K562 (cell line): ENCODE measurements around the gene BCAS3. TPM values are rescaled to one million over a fixed set of nuclear protein-coding genes. Genes with fewer than 3 reads are reported as not detected.

Experiments
- ATF7 ChIP-seq: fragments of 450-650 bp; IDR thresholded peaks from 2 replicates; pipeline ENCODE4 v1.7.1; 2014; ENCODE audit warnings: mild to moderate bottlenecking, moderate library complexity
- CREB3L1 ChIP-seq: fragments of 450-650 bp; IDR thresholded peaks from 2 replicates; pipeline ENCODE4 v1.6.1; 2014; ENCODE audit warnings: low read depth, mild to moderate bottlenecking, moderate library complexity, borderline replicate concordance
- NFYB ChIP-seq: IDR thresholded peaks from 2 replicates; pipeline ENCODE4 v1.6.1; 2011; ENCODE audit warnings: mild to moderate bottlenecking, moderate library complexity; ENCODE audit not compliant: insufficient read length; ENCODE audit errors: extremely low read depth
- NUFIP1 ChIP-seq: fragments of 450-650 bp; IDR thresholded peaks from 2 replicates; pipeline ENCODE4 v1.6.1; 2018; ENCODE audit not compliant: partially characterized antibody
- TEAD2 ChIP-seq: fragments of 450-650 bp; IDR thresholded peaks from 2 replicates; pipeline ENCODE4 v1.6.1; 2016; ENCODE audit warnings: missing genetic modification characterization, control low read depth, missing compliant biosample characterization
- polyA plus RNA-seq, 8 experiments: library from polyadenylated mRNA; depleted of rRNA in 4 of 8; stranded (reverse) in 5 of 8; unstranded in 3 of 8; fragments of >200 nt; fragmentation: Nextera tagmentation in 2 of 8; fragmentation: Illumina TruSeq in 1 of 8; extraction: Ambion mirVana in 2 of 8; extraction: Trizol in 1 of 8; gene quantifications; 2 replicates each; pipeline versions ENCODE4 v1.2.1 to v1.2.3, GENCODE V29; 2011 to 2014; ENCODE audit warnings: inconsistent platforms in 1 of 8, missing spikeins in 1 of 8
- total RNA-seq, 7 experiments: library from RNA; depleted of rRNA in 6 of 7; stranded (reverse); fragments of >200 nt in 6 of 7; fragmentation: Illumina TruSeq in 2 of 7; extraction: Trizol in 2 of 7; gene quantifications; 2 replicates each; pipeline versions ENCODE4 v1.2.1 to v1.2.3, GENCODE V29; 2011 to 2021; ENCODE audit warnings: low replicate concordance in 1 of 7
- TF ChIP-seq, protein P1 (sequence below), 2 experiments: fragments of 450-650 bp; IDR thresholded peaks; 2 replicates each; pipeline ENCODE4 v1.6.1; 2016; ENCODE audit warnings: mild to moderate bottlenecking in 2 of 2, borderline replicate concordance in 1 of 2, low read depth in 1 of 2, moderate library complexity in 1 of 2
- TF ChIP-seq, protein P2 (sequence below), 2 experiments: fragments of 450-650 bp; formaldehyde crosslinking in 1 of 2; IDR thresholded peaks; 2 replicates each; pipeline versions ENCODE4 v1.4.0 to v1.6.1; 2014 to 2020; ENCODE audit warnings: mild to moderate bottlenecking in 2 of 2, borderline replicate concordance in 1 of 2, low read depth in 1 of 2

BCAS3 gene
- total and polyA plus RNA-seq, 9 of the 15 experiments (the other 6 are each of a cell fraction or from before 2014, with no cell fraction given) = 1.9 to 5.5 (median 3.5) TPM

- TF ChIP-seq NFYB = no peak
- no peak for TF ChIP-seq TEAD2 (tag)
- TF ChIP-seq, protein P1, sequence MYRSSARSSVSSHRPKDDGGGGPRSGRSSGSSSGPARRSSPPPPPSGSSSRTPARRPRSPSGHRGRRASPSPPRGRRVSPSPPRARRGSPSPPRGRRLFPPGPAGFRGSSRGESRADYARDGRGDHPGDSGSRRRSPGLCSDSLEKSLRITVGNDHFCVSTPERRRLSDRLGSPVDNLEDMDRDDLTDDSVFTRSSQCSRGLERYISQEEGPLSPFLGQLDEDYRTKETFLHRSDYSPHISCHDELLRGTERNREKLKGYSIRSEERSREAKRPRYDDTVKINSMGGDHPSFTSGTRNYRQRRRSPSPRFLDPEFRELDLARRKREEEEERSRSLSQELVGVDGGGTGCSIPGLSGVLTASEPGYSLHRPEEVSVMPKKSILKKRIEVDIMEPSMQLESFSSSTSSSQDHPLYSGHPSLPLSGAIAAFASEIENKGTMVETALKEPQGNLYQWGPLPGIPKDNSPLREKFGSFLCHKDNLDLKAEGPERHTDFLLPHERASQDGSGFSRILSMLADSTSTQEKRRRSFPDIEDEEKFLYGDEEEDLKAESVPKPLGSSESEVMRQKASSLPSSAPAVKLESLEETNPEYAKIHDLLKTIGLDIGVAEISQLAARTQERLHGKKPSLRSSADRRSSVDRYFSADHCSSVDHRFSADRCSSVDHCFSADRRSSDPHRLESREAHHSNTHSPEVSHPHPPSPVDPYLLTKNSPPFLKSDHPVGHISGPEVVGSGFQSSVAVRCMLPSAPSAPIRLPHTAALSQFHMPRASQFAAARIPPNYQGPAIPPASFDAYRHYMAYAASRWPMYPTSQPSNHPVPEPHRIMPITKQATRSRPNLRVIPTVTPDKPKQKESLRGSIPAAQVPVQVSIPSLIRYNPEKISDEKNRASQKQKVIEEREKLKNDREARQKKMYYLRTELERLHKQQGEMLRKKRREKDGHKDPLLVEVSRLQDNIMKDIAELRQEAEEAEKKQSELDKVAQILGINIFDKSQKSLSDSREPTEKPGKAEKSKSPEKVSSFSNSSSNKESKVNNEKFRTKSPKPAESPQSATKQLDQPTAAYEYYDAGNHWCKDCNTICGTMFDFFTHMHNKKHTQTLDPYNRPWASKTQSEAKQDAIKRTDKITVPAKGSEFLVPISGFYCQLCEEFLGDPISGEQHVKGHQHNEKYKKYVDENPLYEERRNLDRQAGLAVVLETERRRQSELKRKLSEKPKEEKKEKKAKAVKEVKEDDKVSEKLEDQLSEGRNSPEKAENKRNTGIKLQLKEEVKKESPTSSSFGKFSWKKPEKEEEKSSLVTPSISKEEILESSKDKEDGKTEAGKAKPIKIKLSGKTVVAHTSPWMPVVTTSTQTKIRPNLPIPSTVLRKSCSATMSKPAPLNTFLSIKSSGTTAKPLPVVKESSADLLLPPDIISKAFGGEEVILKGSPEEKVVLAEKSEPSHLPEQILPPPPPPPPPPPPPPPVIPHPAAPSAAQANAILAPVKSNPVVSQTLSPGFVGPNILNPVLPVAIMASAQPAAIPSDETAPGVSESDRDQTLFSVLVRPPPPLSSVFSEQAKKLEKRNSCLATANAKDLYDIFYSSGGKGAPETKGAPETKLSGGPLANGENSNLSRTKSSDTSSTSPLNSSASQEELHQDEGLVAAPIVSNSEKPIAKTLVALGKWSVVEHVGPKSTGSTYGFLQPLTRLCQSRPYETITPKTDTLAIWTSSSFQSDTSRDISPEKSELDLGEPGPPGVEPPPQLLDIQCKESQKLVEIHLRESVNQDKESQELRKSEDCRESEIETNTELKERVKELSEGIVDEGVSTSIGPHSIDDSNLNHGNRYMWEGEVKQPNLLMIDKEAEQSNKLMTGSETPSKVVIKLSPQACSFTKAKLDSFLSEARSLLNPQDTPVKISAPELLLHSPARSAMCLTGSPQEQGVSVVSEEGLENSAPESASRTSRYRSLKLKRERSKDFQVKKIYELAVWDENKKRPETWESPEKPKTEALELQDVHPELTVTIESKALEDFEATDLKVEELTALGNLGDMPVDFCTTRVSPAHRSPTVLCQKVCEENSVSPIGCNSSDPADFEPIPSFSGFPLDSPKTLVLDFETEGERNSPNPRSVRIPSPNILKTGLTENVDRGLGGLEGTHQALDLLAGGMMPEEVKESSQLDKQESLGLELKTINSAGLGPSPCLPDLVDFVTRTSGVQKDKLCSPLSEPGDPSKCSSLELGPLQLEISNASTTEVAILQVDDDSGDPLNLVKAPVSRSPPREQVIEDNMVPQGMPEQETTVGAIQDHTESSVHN (IDR thresholded peaks at IDR 0.05; ENCODE audit: borderline replicate concordance in 1 of 2, low read depth in 1 of 2) = peak in 1 of 2 experiments; percentile 78; a peak in 2 of 4 replicates
- TF ChIP-seq CREB3L1 = no peak
- TF ChIP-seq, protein P2, sequence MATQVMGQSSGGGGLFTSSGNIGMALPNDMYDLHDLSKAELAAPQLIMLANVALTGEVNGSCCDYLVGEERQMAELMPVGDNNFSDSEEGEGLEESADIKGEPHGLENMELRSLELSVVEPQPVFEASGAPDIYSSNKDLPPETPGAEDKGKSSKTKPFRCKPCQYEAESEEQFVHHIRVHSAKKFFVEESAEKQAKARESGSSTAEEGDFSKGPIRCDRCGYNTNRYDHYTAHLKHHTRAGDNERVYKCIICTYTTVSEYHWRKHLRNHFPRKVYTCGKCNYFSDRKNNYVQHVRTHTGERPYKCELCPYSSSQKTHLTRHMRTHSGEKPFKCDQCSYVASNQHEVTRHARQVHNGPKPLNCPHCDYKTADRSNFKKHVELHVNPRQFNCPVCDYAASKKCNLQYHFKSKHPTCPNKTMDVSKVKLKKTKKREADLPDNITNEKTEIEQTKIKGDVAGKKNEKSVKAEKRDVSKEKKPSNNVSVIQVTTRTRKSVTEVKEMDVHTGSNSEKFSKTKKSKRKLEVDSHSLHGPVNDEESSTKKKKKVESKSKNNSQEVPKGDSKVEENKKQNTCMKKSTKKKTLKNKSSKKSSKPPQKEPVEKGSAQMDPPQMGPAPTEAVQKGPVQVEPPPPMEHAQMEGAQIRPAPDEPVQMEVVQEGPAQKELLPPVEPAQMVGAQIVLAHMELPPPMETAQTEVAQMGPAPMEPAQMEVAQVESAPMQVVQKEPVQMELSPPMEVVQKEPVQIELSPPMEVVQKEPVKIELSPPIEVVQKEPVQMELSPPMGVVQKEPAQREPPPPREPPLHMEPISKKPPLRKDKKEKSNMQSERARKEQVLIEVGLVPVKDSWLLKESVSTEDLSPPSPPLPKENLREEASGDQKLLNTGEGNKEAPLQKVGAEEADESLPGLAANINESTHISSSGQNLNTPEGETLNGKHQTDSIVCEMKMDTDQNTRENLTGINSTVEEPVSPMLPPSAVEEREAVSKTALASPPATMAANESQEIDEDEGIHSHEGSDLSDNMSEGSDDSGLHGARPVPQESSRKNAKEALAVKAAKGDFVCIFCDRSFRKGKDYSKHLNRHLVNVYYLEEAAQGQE (IDR thresholded peaks at IDR 0.05; ENCODE audit: borderline replicate concordance) = no peak
- TF ChIP-seq, protein P2 (CRISPR knock-in tag; IDR thresholded peaks at IDR 0.05; ENCODE audit: low read depth) = no peak
- TF ChIP-seq NUFIP1 = no peak
- TF ChIP-seq ATF7 = peak; percentile 88; the same call in 1 of the 2 replicates
These were observed 497.9 kb downstream of the BCAS3 start (continued) for GRCh38 chr17:61175298-61176142.
